Keratinocyte (primary cell): ENCODE results near the gene GGA1.

ENCODE experiments used
- EZH2 ChIP-seq: IDR thresholded peaks from one replicate; pipeline ENCODE4 v1.6.1; 2012; ENCODE audit warnings: inconsistent platforms, mild to moderate bottlenecking, low read length, moderate library complexity
- TF ChIP-seq, protein P1 (sequence below), 3 experiments: IDR thresholded peaks in 1 of 3; conservative IDR thresholded peaks in 1 of 3; optimal IDR thresholded peaks in 1 of 3; 2 replicates in 2 of 3; 3 replicates in 1 of 3; pipeline versions ENCODE3 to v1.5.1; 2011; ENCODE audit warnings: low read length in 3 of 3, mild to moderate bottlenecking in 3 of 3, moderate library complexity in 2 of 3, control low read depth in 1 of 3, inconsistent platforms in 1 of 3; ENCODE audit not compliant: insufficient read depth in 2 of 3; ENCODE audit errors: extremely low read depth in 1 of 3

DNA sequence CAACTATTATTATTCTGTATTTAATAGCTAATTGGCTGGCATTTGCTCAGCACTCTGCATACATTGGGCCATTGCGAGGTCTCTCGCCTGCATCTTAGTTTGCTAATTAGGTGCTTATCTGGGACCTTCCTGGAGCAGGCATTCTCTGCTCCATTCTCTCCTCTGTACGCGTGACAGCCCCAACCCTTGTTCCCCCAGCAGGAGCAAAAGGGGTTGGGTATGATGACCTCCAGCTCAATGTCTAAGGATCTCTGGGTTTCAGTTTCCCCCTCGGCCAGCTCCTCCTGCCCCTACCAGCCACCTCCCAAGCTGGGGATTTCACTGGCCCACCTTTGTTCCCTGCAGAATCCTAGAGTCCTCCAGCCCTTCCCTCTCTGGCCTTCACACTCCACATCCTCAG, 19.0 kb upstream of the GGA1 start:
- TF ChIP-seq, protein P1, sequence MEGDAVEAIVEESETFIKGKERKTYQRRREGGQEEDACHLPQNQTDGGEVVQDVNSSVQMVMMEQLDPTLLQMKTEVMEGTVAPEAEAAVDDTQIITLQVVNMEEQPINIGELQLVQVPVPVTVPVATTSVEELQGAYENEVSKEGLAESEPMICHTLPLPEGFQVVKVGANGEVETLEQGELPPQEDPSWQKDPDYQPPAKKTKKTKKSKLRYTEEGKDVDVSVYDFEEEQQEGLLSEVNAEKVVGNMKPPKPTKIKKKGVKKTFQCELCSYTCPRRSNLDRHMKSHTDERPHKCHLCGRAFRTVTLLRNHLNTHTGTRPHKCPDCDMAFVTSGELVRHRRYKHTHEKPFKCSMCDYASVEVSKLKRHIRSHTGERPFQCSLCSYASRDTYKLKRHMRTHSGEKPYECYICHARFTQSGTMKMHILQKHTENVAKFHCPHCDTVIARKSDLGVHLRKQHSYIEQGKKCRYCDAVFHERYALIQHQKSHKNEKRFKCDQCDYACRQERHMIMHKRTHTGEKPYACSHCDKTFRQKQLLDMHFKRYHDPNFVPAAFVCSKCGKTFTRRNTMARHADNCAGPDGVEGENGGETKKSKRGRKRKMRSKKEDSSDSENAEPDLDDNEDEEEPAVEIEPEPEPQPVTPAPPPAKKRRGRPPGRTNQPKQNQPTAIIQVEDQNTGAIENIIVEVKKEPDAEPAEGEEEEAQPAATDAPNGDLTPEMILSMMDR (optimal IDR thresholded peaks at IDR 0.05 in 1 of 3, IDR thresholded peaks at IDR 0.05 in 1 of 3, conservative IDR thresholded peaks at IDR 0.05 in 1 of 3; ENCODE audit: extremely low read depth in 1 of 3, insufficient read depth in 2 of 3, low read length in 3 of 3), result no peak
- no peak for TF ChIP-seq EZH2
